CD14-positive monocyte (primary cell): ENCODE data around the gene GAPT. TPM values are rescaled to one million over a fixed set of nuclear protein-coding genes. Genes with fewer than 3 reads are reported as not detected.

Experiments used
- DNase-seq, 3 donors: peaks; one replicate each; pipeline ENCODE4 v3.0.0-alpha.2; 2011 to 2022
- H2AFZ ChIP-seq: 2 replicates; pipeline ENCODE4 v1.6.0; 2012; ENCODE audit warnings: mild to moderate bottlenecking, low read depth, low read length, inconsistent platforms; ENCODE audit not compliant: insufficient read depth, poor library complexity, severe bottlenecking
- H3K27ac ChIP-seq, 2 donors: 1 replicate in 1 of 2; 2 replicates in 1 of 2; pipeline ENCODE4 v1.5.1; 2012 to 2013; ENCODE audit warnings: low read length in 2 of 2, control low read depth in 1 of 2, inconsistent platforms in 1 of 2, low read depth in 1 of 2, mild to moderate bottlenecking in 1 of 2
- H3K27me3 ChIP-seq, 2 donors: one replicate each; pipeline versions ENCODE4 v1.6.0 to v1.6.1; 2011 to 2013; ENCODE audit warnings: low read length in 2 of 2; ENCODE audit not compliant: control insufficient read depth in 2 of 2, insufficient read depth in 2 of 2
- H3K36me3 ChIP-seq, 2 donors: replicated peaks in 1 of 2; 1 replicate in 1 of 2; 2 replicates in 1 of 2; pipeline versions ENCODE4 v1.5.1 to v1.6.1; 2012 to 2013; ENCODE audit warnings: low read length in 2 of 2, control low read depth in 1 of 2, inconsistent platforms in 1 of 2, mild to moderate bottlenecking in 1 of 2; ENCODE audit not compliant: insufficient read depth in 2 of 2, control insufficient read depth in 1 of 2
- H3K4me1 ChIP-seq, 2 donors: 1 replicate in 1 of 2; 2 replicates in 1 of 2; pipeline versions ENCODE4 v1.5.1 to v1.6.1; 2012 to 2013; ENCODE audit warnings: low read length in 2 of 2, control low read depth in 1 of 2, inconsistent platforms in 1 of 2, mild to moderate bottlenecking in 1 of 2, moderate library complexity in 1 of 2; ENCODE audit not compliant: insufficient read depth in 2 of 2, control insufficient read depth in 1 of 2
- H3K4me2 ChIP-seq: replicated peaks from 2 replicates; pipeline ENCODE3; 2012; ENCODE audit warnings: low read length, moderate library complexity, mild to moderate bottlenecking; ENCODE audit not compliant: poor library complexity, severe bottlenecking; ENCODE audit errors: extremely low read depth
- H3K4me3 ChIP-seq, 3 experiments: fragments of 200-600 bp in 1 of 3; sonication (generic) in 1 of 3; replicated peaks in 1 of 3; 1 replicate in 2 of 3; 2 replicates in 1 of 3; pipeline ENCODE4 v1.5.1; 2011 to 2013; ENCODE audit warnings: low read length in 3 of 3, mild to moderate bottlenecking in 3 of 3, control low read depth in 2 of 3, low read depth in 2 of 3, inconsistent platforms in 1 of 3, moderate library complexity in 1 of 3
- H3K79me2 ChIP-seq: 2 replicates; pipeline ENCODE4 v1.6.0; 2012; ENCODE audit warnings: mild to moderate bottlenecking, control low read depth, inconsistent platforms, low read length, moderate library complexity; ENCODE audit not compliant: insufficient read depth
- H3K9ac ChIP-seq: 2 replicates; pipeline ENCODE4 v1.6.0; 2017; ENCODE audit warnings: low read length, mild to moderate bottlenecking; ENCODE audit not compliant: insufficient read depth, poor library complexity, severe bottlenecking
- H3K9me3 ChIP-seq, 2 donors: replicated peaks in 1 of 2; 1 replicate in 1 of 2; 2 replicates in 1 of 2; pipeline versions ENCODE4 v1.5.1 to v1.6.1; 2012 to 2013; ENCODE audit warnings: low read length in 2 of 2, control low read depth in 1 of 2; ENCODE audit not compliant: control insufficient read depth in 1 of 2, insufficient read depth in 1 of 2
- H4K20me1 ChIP-seq: 2 replicates; pipeline ENCODE4 v1.6.0; 2012; ENCODE audit warnings: mild to moderate bottlenecking, low read length, control low read depth, moderate library complexity; ENCODE audit not compliant: insufficient read depth
- H3K27ac Mint-ChIP-seq, 7 donors: one replicate each; pipeline ENCODE4 v1.8.0; 2020; ENCODE audit warnings: mild to moderate bottlenecking in 7 of 7, mixed read lengths in 7 of 7, moderate library complexity in 6 of 7, inconsistent platforms in 2 of 7
- H3K27me3 Mint-ChIP-seq, 3 donors: one replicate each; pipeline ENCODE4 v1.8.0; 2021 to 2022; ENCODE audit warnings: low read depth in 3 of 3, mild to moderate bottlenecking in 3 of 3, mixed read lengths in 3 of 3, moderate library complexity in 3 of 3, inconsistent platforms in 1 of 3
- H3K36me3 Mint-ChIP-seq, 2 donors: one replicate each; pipeline ENCODE4 v1.8.0; 2020; ENCODE audit warnings: mixed read lengths in 2 of 2, inconsistent platforms in 1 of 2, mild to moderate bottlenecking in 1 of 2
- H3K4me1 Mint-ChIP-seq: one replicate; pipeline ENCODE4 v1.8.0; 2020; ENCODE audit warnings: mild to moderate bottlenecking, mixed read lengths
- H3K4me3 Mint-ChIP-seq, 2 donors: one replicate each; pipeline ENCODE4 v1.8.0; 2020; ENCODE audit warnings: mild to moderate bottlenecking in 2 of 2, mixed read lengths in 2 of 2, moderate library complexity in 1 of 2
- H3K9me3 Mint-ChIP-seq, 7 donors: one replicate each; pipeline ENCODE4 v1.8.0; 2020 to 2022; ENCODE audit warnings: mixed read lengths in 7 of 7, mild to moderate bottlenecking in 6 of 7, moderate library complexity in 6 of 7, inconsistent platforms in 2 of 7
- CTCF ChIP-seq: fragments of 200-600 bp; IDR thresholded peaks from one replicate; pipeline ENCODE4 v1.8.0; 2022; ENCODE audit warnings: antibody characterized with exemption, mild to moderate bottlenecking
- WGBS: methylation state at CpG from one replicate; pipeline ENCODE4 v1.1.5; 2013; ENCODE audit warnings: missing lambda C conversion rate; ENCODE audit not compliant: insufficient coverage; 5-methylcytosine and 5-hydroxymethylcytosine counted together
- intact Hi-C, 2 donors: fragments of 100-400 bp; cut with micrococcal nuclease; formaldehyde crosslinking; loops; one replicate each; pipeline versions ENCODE4 v1.15.0 to v1.15.1; 2023
- polyA plus RNA-seq, 3 donors: library from polyadenylated mRNA; depleted of rRNA in 1 of 3; unstranded in 2 of 3; stranded (reverse) in 1 of 3; fragments of 300-500 nt in 2 of 3; fragments of >200 nt in 1 of 3; fragmentation: Illumina TruSeq in 2 of 3; gene quantifications; 1 replicate in 2 of 3; 2 replicates in 1 of 3; pipeline ENCODE4 v1.2.3, GENCODE V29; 2012 to 2021

The GAPT gene
- polyA plus RNA-seq, 3 donors = 46.7 to 173 (median 103) TPM

DNA sequence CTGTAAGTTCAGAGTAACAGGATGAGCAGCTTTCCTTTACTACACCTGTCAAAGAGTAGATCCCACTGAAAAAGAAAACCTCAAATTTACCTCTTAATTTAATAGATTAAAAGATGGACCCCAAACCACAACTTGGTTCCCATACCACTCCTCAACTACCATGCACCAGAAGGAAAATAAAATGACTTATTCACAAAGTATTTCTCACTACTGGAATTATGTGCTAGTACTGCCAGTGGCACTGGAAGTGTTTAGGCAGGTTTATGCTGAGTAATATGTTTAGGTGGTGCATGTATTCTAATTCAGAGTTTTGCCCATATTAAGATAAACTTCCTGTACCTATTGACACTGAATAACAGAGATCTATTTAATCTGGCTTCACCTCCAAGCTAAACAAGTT lies 37.9 kb upstream of the GAPT start:
- Histone ChIP-seq H3K9me3 (no peaks in the 10 kb centered on the region), H3K4me2 (no peak overlapping the region), H3K27ac (no peak overlapping the region), H3K4me1 (peaks cover 0 to 11% of the 10 kb centered on the region in 2 donors), H3K36me3 (peaks cover 0 to 10% of the 10 kb centered on the region in 2 donors), H3K4me3 (no peak overlapping the region), H3K79me2 (no peaks in the 10 kb centered on the region), H3K27me3 (peaks cover 0 to 3% of the 10 kb centered on the region in 2 donors), H4K20me1 (no peaks in the 10 kb centered on the region), H3K9ac (no peak overlapping the region), H2AFZ (no peak overlapping the region)
- no peak for TF ChIP-seq CTCF
- Mint-ChIP-seq H3K36me3 (peaks cover 10 to 16% of the 10 kb centered on the region in 2 donors), H3K27me3 (peaks cover 4 to 5% (median 4%) of the 10 kb centered on the region in 3 donors), H3K27ac (no peak overlapping the region), H3K4me1 (peaks cover 9% of the 10 kb centered on the region), H3K9me3 (no peaks in the 10 kb centered on the region), H3K4me3 (no peak overlapping the region)
- intact Hi-C loops = no loop called here
- DNase-seq = no peak

- peaks cover 5 to 10% of the 10 kb centered on the region in 2 donors for H3K27me3 ChIP-seq
- no peak overlapping the region for H3K4me3 Mint-ChIP-seq
- H3K9me3 Mint-ChIP-seq = peaks cover 0 to 2% (median 0%) of the 10 kb centered on the region in 7 donors
- H3K36me3 ChIP-seq = peaks cover 0 to 10% of the 10 kb centered on the region in 2 donors
- no peak for DNase-seq
- H3K4me1 ChIP-seq = peaks cover 5 to 17% of the 10 kb centered on the region in 2 donors
- no peaks in the 10 kb centered on the region for H3K79me2 ChIP-seq
- H3K4me3 ChIP-seq = no peak overlapping the region
- no peak overlapping the region for H3K4me2 ChIP-seq
- no CpG with 5 or more reads among the region's 1 CpG for WGBS
- H3K9ac ChIP-seq = no peak overlapping the region
- no peaks in the 10 kb centered on the region for H4K20me1 ChIP-seq
- intact Hi-C loops = no loop called here
- peaks cover 9 to 11% (median 9%) of the 10 kb centered on the region in 3 donors for H3K27me3 Mint-ChIP-seq
- H3K27ac Mint-ChIP-seq = no peak overlapping the region
- no peaks in the 10 kb centered on the region for H3K9me3 ChIP-seq
- peaks cover 10 to 16% of the 10 kb centered on the region in 2 donors for H3K36me3 Mint-ChIP-seq
- no peak overlapping the region for H2AFZ ChIP-seq
- TF ChIP-seq CTCF = no peak
- H3K27ac ChIP-seq = no peak overlapping the region
- peaks cover 15% of the 10 kb centered on the region for H3K4me1 Mint-ChIP-seq
These were observed 37.2 kb upstream of the GAPT start for GRCh38 chr5:58454025-58454424.
